ENCODE measurements around the gene LTK.

LTK gene

GRCh38 chr15:41545218-41545617 is 31.6 kb upstream of the LTK start:
- Histone ChIP-seq H4K20me1 (ENCODE audit: insufficient read depth, low read length) (no peaks in the 10 kb centered on the region), H3K9ac (ENCODE audit: low read length) (no peak overlapping the region), H3K9me2 (ENCODE audit: low read depth, low read length) (no peaks in the 10 kb centered on the region), H2AFZ (ENCODE audit: low read length) (no peak overlapping the region), H3K79me2 (ENCODE audit: insufficient read depth, low read length) (0 out of 2 replicates have a peak, but pooled peaks cover 3% of the 10 kb centered on the region), H3K4me3 (ENCODE audit: low read depth, low read length, poor library complexity, severe bottlenecking) (no peak overlapping the region), H3K9me3 (ENCODE audit: low read length) (no peaks in the 10 kb centered on the region), H3K27me3 (ENCODE audit: insufficient read depth, low read length) (no peaks in the 10 kb centered on the region), H3K36me3 (ENCODE audit: insufficient read depth, low read length) (no peaks in the 10 kb centered on the region), H3F3A (ENCODE audit: insufficient read depth, low read length) (no peaks in the 10 kb centered on the region), H3K4me2 (ENCODE audit: low read length) (no peak overlapping the region), H3K27ac (ENCODE audit: low read depth, low read length, poor library complexity, severe bottlenecking) (no peak overlapping the region), H3K4me1 (ENCODE audit: insufficient read depth, low read length, severe bottlenecking) (peaks cover 14% of the 10 kb centered on the region)
- TF ChIP-seq, protein P1, sequence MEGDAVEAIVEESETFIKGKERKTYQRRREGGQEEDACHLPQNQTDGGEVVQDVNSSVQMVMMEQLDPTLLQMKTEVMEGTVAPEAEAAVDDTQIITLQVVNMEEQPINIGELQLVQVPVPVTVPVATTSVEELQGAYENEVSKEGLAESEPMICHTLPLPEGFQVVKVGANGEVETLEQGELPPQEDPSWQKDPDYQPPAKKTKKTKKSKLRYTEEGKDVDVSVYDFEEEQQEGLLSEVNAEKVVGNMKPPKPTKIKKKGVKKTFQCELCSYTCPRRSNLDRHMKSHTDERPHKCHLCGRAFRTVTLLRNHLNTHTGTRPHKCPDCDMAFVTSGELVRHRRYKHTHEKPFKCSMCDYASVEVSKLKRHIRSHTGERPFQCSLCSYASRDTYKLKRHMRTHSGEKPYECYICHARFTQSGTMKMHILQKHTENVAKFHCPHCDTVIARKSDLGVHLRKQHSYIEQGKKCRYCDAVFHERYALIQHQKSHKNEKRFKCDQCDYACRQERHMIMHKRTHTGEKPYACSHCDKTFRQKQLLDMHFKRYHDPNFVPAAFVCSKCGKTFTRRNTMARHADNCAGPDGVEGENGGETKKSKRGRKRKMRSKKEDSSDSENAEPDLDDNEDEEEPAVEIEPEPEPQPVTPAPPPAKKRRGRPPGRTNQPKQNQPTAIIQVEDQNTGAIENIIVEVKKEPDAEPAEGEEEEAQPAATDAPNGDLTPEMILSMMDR (IDR thresholded peaks at IDR 0.05; ENCODE audit: low read length) = no peak
- TF ChIP-seq EZH2 (IDR thresholded peaks at IDR 0.05; ENCODE audit: borderline replicate concordance, low read length) = no peak

DNA sequence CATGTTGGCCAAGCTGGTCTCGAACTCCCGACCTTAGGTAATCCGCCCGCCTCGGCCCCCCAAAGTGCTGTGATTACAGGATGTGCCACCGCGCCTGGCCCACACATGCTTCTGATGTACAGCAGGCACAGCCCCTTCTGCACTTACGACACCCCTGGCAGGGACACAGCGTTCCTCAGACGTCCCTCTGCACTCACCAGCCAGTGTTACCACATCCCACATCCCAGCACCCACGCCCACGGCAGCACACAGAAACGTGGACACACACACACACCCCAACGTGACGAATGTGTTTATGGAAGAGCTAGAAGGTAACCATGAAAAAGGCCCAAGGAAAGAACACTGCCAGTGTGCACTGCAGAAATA is 31.0 kb upstream of the LTK start:
- Histone ChIP-seq H3K36me3 (ENCODE audit: insufficient read depth, low read length) (no peaks in the 10 kb centered on the region), H3K27me3 (ENCODE audit: insufficient read depth, low read length) (no peaks in the 10 kb centered on the region), H3K4me3 (ENCODE audit: low read depth, low read length, poor library complexity, severe bottlenecking) (peak overlapping the region; percentile 80), H3F3A (ENCODE audit: insufficient read depth, low read length) (no peaks in the 10 kb centered on the region), H3K9me2 (ENCODE audit: low read depth, low read length) (no peaks in the 10 kb centered on the region), H3K9ac (ENCODE audit: low read length) (peak overlapping the region; percentile 79; the same call in 1 of the 2 replicates), H3K4me2 (ENCODE audit: low read length) (peak overlapping the region; percentile 95; the same call in 1 of the 2 replicates), H4K20me1 (ENCODE audit: insufficient read depth, low read length) (no peaks in the 10 kb centered on the region), H3K27ac (ENCODE audit: low read depth, low read length, poor library complexity, severe bottlenecking) (no peak overlapping the region), H2AFZ (ENCODE audit: low read length) (no peak overlapping the region), H3K79me2 (ENCODE audit: insufficient read depth, low read length) (0 out of 2 replicates have a peak, but pooled peaks cover 3% of the 10 kb centered on the region), H3K4me1 (ENCODE audit: insufficient read depth, low read length, severe bottlenecking) (peaks cover 14% of the 10 kb centered on the region), H3K9me3 (ENCODE audit: low read length) (no peaks in the 10 kb centered on the region)
- no peak for TF ChIP-seq EZH2 (IDR thresholded peaks at IDR 0.05; ENCODE audit: borderline replicate concordance, low read length)
- TF ChIP-seq, protein P1 (IDR thresholded peaks at IDR 0.05; ENCODE audit: low read length) = no peak

DNA sequence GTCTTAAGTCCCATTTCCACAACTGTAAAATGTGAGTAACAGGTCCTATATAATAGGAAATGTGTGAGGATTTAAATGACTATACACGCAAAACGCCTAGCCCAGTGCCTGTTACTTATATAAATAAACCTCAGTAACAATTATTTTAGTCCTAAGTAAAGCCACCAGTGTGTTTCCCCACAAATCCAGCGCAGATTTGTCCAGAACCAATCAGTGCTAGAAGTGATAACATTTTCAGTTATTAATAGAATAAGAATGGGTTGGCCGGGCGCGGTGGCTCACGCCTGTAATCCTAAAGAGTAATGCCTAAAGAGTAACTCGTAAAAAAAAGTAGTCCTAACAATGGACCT is 29.9 kb upstream of the LTK start:
- peak overlapping the region; percentile 95 for H3K4me2 ChIP-seq (ENCODE audit: low read length)
- H3F3A ChIP-seq (ENCODE audit: insufficient read depth, low read length) = no peaks in the 10 kb centered on the region
- H2AFZ ChIP-seq (ENCODE audit: low read length) = no peak overlapping the region
- H3K9ac ChIP-seq (ENCODE audit: low read length) = peak overlapping the region; percentile 79
- no peak for TF ChIP-seq EZH2 (IDR thresholded peaks at IDR 0.05; ENCODE audit: borderline replicate concordance, low read length)
- TF ChIP-seq, protein P1 (IDR thresholded peaks at IDR 0.05; ENCODE audit: low read length) = no peak
- H3K9me2 ChIP-seq (ENCODE audit: low read depth, low read length) = no peaks in the 10 kb centered on the region
- H3K27ac ChIP-seq (ENCODE audit: low read depth, low read length, poor library complexity, severe bottlenecking) = no peak overlapping the region
- no peaks in the 10 kb centered on the region for H4K20me1 ChIP-seq (ENCODE audit: insufficient read depth, low read length)
- H3K79me2 ChIP-seq (ENCODE audit: insufficient read depth, low read length) = 0 out of 2 replicates have a peak, but pooled peaks cover 3% of the 10 kb centered on the region
- H3K9me3 ChIP-seq (ENCODE audit: low read length) = no peaks in the 10 kb centered on the region
- H3K27me3 ChIP-seq (ENCODE audit: insufficient read depth, low read length) = no peaks in the 10 kb centered on the region
- H3K36me3 ChIP-seq (ENCODE audit: insufficient read depth, low read length) = no peaks in the 10 kb centered on the region
- H3K4me3 ChIP-seq (ENCODE audit: low read depth, low read length, poor library complexity, severe bottlenecking) = peak overlapping the region; percentile 80
- peaks cover 14% of the 10 kb centered on the region for H3K4me1 ChIP-seq (ENCODE audit: insufficient read depth, low read length, severe bottlenecking)
